DND-41 (cell line): ENCODE data around the gene RAD9A.

Experiments used
- ATAC-seq: fragments of 200-7000 bp; cut with Tn5 transposase; 3 replicates; pipeline ENCODE4 v1.9.1; 2021; ENCODE audit warnings: low read depth; ENCODE audit not compliant: insufficient read depth
- DNase-seq: peaks from one replicate; pipeline ENCODE4 v3.0.0-alpha.2; 2020
- H2AFZ ChIP-seq: 2 replicates; pipeline ENCODE4 v1.6.0; 2012; ENCODE audit warnings: low read depth, low read length
- H3K27ac ChIP-seq: 2 replicates; pipeline ENCODE4 v1.5.1; 2012; ENCODE audit warnings: low read length, inconsistent platforms
- H3K27me3 ChIP-seq: fragments of 200-600 bp; sonication (generic); 2 replicates; pipeline ENCODE4 v1.6.0; 2012; ENCODE audit warnings: low read length, mild to moderate bottlenecking, inconsistent platforms; ENCODE audit not compliant: insufficient read depth, poor library complexity
- H3K36me3 ChIP-seq: 2 replicates; pipeline ENCODE4 v1.5.1; 2012; ENCODE audit warnings: low read length, inconsistent platforms; ENCODE audit not compliant: insufficient read depth
- H3K4me1 ChIP-seq: 2 replicates; pipeline ENCODE4 v1.5.1; 2012; ENCODE audit warnings: mild to moderate bottlenecking, low read length; ENCODE audit not compliant: insufficient read depth
- H3K4me2 ChIP-seq: 2 replicates; pipeline ENCODE4 v1.6.0; 2012; ENCODE audit warnings: mild to moderate bottlenecking, moderate library complexity, low read length, inconsistent platforms; ENCODE audit not compliant: insufficient read depth
- H3K4me3 ChIP-seq, 2 experiments: fragments of 200-600 bp in 1 of 2; shearing (Covaris generic) in 1 of 2; 2 replicates each; pipeline ENCODE4 v1.5.1; 2012 to 2016; ENCODE audit warnings: inconsistent platforms in 2 of 2, low read length in 2 of 2, mild to moderate bottlenecking in 2 of 2, low read depth in 1 of 2, moderate library complexity in 1 of 2
- H3K79me2 ChIP-seq: 2 replicates; pipeline ENCODE4 v1.6.0; 2012; ENCODE audit warnings: low read length, inconsistent platforms; ENCODE audit not compliant: insufficient read depth
- H3K9ac ChIP-seq: 2 replicates; pipeline ENCODE4 v1.6.0; 2012; ENCODE audit warnings: low read depth, mild to moderate bottlenecking, inconsistent platforms, low read length, moderate library complexity
- H3K9me3 ChIP-seq: 2 replicates; pipeline ENCODE4 v1.5.1; 2012; ENCODE audit warnings: low read length, moderate library complexity, mild to moderate bottlenecking, inconsistent platforms; ENCODE audit not compliant: insufficient read depth, severe bottlenecking
- H4K20me1 ChIP-seq: 2 replicates; pipeline ENCODE4 v1.6.0; 2012; ENCODE audit warnings: low read length; ENCODE audit not compliant: insufficient read depth
- EZH2 ChIP-seq: IDR thresholded peaks from 3 replicates; pipeline ENCODE4 v1.6.1; 2012; ENCODE audit warnings: borderline replicate concordance, low read depth, mild to moderate bottlenecking, moderate library complexity, low read length, inconsistent platforms; ENCODE audit not compliant: severe bottlenecking
- TF ChIP-seq, protein P1 (sequence below): IDR thresholded peaks from 2 replicates; pipeline ENCODE4 v1.5.1; 2012; ENCODE audit warnings: borderline replicate concordance, low read length, moderate library complexity, mild to moderate bottlenecking; ENCODE audit not compliant: poor library complexity, severe bottlenecking; ENCODE audit errors: extremely low read depth

Gene RAD9A

DNA sequence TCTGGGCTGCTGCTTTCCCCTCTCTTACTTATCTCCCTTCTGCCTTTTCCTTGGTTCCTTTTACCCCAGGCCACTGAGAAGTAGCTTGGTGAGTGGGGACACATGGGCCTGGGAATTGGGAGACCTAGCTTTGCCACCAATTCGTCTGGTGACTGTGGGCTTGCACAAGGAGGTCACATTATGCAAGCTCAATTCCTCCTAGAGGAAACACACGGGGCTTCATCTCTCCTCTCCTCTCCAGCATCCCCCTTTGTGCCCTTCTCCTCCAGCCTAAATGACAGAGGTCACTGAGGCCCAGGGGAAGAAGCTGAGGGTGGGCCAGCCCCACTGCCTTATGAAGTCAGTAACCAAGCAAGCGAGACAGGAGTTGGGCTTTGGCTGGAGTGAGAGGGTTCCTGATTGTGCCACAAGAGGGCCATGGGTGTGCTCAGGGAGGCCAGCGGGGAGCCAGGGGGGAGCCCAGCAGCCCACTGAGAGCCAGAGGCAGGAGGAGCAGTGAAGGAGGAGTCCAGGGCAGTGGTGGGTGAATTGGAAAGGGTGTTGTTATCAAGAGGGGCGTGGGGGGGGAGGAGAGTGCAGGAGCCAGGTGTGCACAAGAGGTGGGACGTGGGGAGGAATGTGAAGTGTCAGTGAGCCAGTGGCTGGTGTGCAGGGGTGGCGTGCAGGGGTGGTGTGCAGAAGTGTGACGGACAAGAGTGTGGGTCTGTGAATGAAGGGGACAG lies 20.4 kb upstream of the RAD9A start:
- Histone ChIP-seq H3K4me3 (no peak overlapping the region), H3K27me3 (peaks cover 73% of the 10 kb centered on the region), H3K9me3 (no peaks in the 10 kb centered on the region), H3K4me1 (peaks cover 37% of the 10 kb centered on the region), H2AFZ (no peak overlapping the region), H3K9ac (no peak overlapping the region), H3K4me2 (no peak overlapping the region), H4K20me1 (peaks cover 32% of the 10 kb centered on the region), H3K36me3 (no peaks in the 10 kb centered on the region), H3K79me2 (no peaks in the 10 kb centered on the region), H3K27ac (no peak overlapping the region)
- ATAC-seq (peak; percentile 22; the same call in 1 of the 3 replicates), DNase-seq (no peak)
- no peak for TF ChIP-seq EZH2
- TF ChIP-seq, protein P1, sequence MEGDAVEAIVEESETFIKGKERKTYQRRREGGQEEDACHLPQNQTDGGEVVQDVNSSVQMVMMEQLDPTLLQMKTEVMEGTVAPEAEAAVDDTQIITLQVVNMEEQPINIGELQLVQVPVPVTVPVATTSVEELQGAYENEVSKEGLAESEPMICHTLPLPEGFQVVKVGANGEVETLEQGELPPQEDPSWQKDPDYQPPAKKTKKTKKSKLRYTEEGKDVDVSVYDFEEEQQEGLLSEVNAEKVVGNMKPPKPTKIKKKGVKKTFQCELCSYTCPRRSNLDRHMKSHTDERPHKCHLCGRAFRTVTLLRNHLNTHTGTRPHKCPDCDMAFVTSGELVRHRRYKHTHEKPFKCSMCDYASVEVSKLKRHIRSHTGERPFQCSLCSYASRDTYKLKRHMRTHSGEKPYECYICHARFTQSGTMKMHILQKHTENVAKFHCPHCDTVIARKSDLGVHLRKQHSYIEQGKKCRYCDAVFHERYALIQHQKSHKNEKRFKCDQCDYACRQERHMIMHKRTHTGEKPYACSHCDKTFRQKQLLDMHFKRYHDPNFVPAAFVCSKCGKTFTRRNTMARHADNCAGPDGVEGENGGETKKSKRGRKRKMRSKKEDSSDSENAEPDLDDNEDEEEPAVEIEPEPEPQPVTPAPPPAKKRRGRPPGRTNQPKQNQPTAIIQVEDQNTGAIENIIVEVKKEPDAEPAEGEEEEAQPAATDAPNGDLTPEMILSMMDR, result peak; percentile 48

DNA sequence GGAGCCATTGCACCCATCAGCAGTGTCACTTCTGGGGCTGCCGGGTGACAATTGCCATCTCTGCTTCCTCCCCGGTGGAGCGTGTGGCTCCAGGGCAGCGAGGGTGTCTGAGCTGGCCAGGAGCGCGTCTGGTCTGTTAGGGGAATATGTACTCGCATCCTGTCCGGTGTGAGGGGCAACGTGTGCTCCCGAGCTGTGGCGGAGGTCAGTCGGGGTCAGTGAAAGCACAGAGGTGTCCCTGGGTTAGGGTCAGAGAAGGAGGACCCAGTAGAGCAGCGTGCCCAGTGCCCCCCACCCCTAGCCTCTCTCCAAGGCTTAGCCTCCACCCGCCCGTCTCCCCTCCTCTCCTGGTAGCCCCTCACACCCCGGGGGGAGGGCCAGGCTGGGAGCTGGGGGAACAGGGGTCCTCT lies 19.9 kb upstream of the RAD9A start:
- H3K4me2 ChIP-seq, result no peak overlapping the region
- TF ChIP-seq EZH2, result peak; percentile 55
- TF ChIP-seq, protein P1, result no peak
- H2AFZ ChIP-seq, result no peak overlapping the region
- no peaks in the 10 kb centered on the region for H3K36me3 ChIP-seq
- no peak overlapping the region for H3K4me3 ChIP-seq
- ATAC-seq, result no peak
- no peak overlapping the region for H3K9ac ChIP-seq
- H3K9me3 ChIP-seq, result no peaks in the 10 kb centered on the region
- peaks cover 37% of the 10 kb centered on the region for H3K4me1 ChIP-seq
- peaks cover 76% of the 10 kb centered on the region for H3K27me3 ChIP-seq
- peaks cover 34% of the 10 kb centered on the region for H4K20me1 ChIP-seq
- DNase-seq, result no peak
- no peak overlapping the region for H3K27ac ChIP-seq
- H3K79me2 ChIP-seq, result no peaks in the 10 kb centered on the region

DNA sequence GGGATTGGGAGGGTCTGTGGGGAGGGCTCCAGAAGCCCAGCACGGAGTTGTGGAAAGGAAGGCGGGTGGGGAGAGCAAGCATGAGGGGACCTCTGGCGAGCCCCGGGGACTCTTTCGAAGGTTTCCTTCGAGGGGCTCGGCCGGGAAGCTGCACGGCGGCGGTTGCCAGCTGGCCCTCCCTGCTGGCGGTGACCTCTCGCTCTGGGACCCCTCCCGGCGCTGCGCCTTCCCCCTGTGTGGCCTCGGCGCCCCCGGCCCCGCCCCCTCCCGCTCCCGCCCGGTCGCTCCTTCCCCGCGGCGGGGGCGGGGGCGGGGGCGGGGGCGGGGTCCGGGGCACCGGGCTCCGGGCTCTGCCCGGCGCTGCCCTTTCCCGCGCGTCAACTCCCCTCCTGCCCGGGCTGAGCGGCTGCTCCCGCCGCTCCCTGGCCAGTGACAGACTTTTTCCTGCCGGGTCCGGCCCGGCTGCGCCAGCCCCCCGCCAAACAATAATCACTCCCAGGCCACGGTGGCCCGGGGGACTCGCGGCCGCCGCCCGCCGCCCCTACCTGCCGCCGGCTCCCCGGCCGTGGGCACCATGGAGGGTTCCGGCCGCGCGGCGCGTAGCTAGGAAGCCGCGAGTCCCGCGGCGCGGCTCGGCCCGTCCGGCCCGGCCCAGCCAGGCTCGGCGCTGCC lies 19.3 kb upstream of the RAD9A start:
- Histone ChIP-seq H3K79me2 (no peaks in the 10 kb centered on the region), H4K20me1 (peaks cover 34% of the 10 kb centered on the region), H3K36me3 (no peaks in the 10 kb centered on the region), H3K27ac (no peak overlapping the region), H3K4me3 (peak overlapping the region in 1 of 2 experiments; percentile 54; a peak in 2 of 4 replicates), H3K27me3 (peaks cover 76% of the 10 kb centered on the region), H3K4me2 (peak overlapping the region; percentile 88), H3K9me3 (no peaks in the 10 kb centered on the region), H3K4me1 (peaks cover 37% of the 10 kb centered on the region), H3K9ac (peak overlapping the region; percentile 63; the same call in 1 of the 2 replicates), H2AFZ (no peak overlapping the region)
- peak; percentile 15; the same call in 1 of the 3 replicates for ATAC-seq
- TF ChIP-seq, protein P1, result no peak
- TF ChIP-seq EZH2, result peak; percentile 17
- DNase-seq, result no peak
